Activated T-helper 2 cell treated with anti-CD3 and anti-CD28 coated beads, Interferon-gamma antibody, Interleukin-2, Interleukin-4, amounts not matched to agents 10 μg/mL and 5 μg/mL and 100 μg/mL, durations not matched to agents 14 hours and 24 hours and 36 hours (primary cell): Measurements from ENCODE around the gene SPATA18. TPM values are rescaled to one million over a fixed set of nuclear protein-coding genes. Genes with fewer than 3 reads are reported as not detected.
"Not testable (repeated sequence)": the region's sequence is repeated elsewhere in the genome, so short reads cannot be mapped to it uniquely, and the experiment has no call there.

Experiments used
- DNase-seq: peaks from one replicate; pipeline ENCODE4 v3.0.0; 2021; ENCODE audit warnings: low spot score
- H3K27ac Mint-ChIP-seq: one replicate; pipeline ENCODE4 v1.8.0; 2021; ENCODE audit warnings: mixed read lengths
- H3K27me3 Mint-ChIP-seq: one replicate; pipeline ENCODE4 v1.8.0; 2021; ENCODE audit warnings: low read depth, mixed read lengths
- H3K36me3 Mint-ChIP-seq: one replicate; pipeline ENCODE4 v1.8.0; 2021; ENCODE audit warnings: low read depth, mixed read lengths
- H3K4me1 Mint-ChIP-seq: one replicate; pipeline ENCODE4 v1.8.0; 2021; ENCODE audit warnings: low read depth, mixed read lengths
- H3K4me3 Mint-ChIP-seq: one replicate; pipeline ENCODE4 v1.8.0; 2021; ENCODE audit warnings: low read depth, mild to moderate bottlenecking, moderate library complexity, mixed read lengths
- H3K9me3 Mint-ChIP-seq: one replicate; pipeline ENCODE4 v1.8.0; 2021; ENCODE audit warnings: mixed read lengths
- intact Hi-C: fragments of 100-400 bp; cut with micrococcal nuclease; formaldehyde crosslinking; loops from one replicate; pipeline ENCODE4 v1.15.1; 2023
- total RNA-seq: library from RNA; stranded (reverse); gene quantifications from 2 replicates; pipeline ENCODE4 v1.2.3, GENCODE V29; 2022

The SPATA18 gene
- total RNA-seq, 1 donor from 2014 or later, result 0.16 TPM

- no peak overlapping the region for H3K4me3 Mint-ChIP-seq
- no peaks in the 10 kb centered on the region for H3K36me3 Mint-ChIP-seq
- H3K9me3 Mint-ChIP-seq, result no peaks in the 10 kb centered on the region
- no peak for DNase-seq
- no peaks in the 10 kb centered on the region for H3K4me1 Mint-ChIP-seq
- intact Hi-C loops, result no loop called here
- peaks cover 24% of the 10 kb centered on the region for H3K27me3 Mint-ChIP-seq
- no peak overlapping the region for H3K27ac Mint-ChIP-seq
These were observed 7.2 kb downstream of the SPATA18 start for GRCh38 chr4:52058275-52058674.

DNA sequence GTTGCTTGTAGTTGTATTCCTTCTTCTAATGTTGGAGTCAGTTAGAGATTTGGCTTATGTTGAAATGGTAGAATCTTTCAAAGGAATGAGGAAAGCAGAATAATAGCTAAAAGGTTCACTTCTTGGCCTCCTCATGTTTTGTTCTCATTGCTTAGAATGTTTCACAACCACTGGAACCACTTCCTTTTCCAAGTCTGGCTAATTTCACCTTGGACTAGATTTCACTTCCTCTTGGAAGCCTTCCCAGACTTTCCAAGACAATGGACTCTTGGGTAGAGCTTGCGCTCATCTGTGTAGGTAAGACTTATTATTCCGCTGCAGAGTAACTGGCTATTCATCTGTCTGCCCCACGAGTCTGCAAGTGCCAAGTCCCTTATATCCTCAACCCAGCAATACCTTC lies 8.3 kb downstream of the SPATA18 start:
- Mint-ChIP-seq H3K27ac (no peak overlapping the region), H3K4me1 (no peaks in the 10 kb centered on the region), H3K9me3 (no peaks in the 10 kb centered on the region), H3K4me3 (no peak overlapping the region), H3K36me3 (no peaks in the 10 kb centered on the region), H3K27me3 (peaks cover 13% of the 10 kb centered on the region)
- DNase-seq, result no peak
- intact Hi-C loops, result no loop called here

- Mint-ChIP-seq H3K36me3 (no peaks in the 10 kb centered on the region), H3K27ac (no peak overlapping the region), H3K4me3 (no peak overlapping the region), H3K4me1 (no peaks in the 10 kb centered on the region), H3K9me3 (no peaks in the 10 kb centered on the region), H3K27me3 (peaks cover 10% of the 10 kb centered on the region)
- no peak for DNase-seq
- intact Hi-C loops, result no loop called here
These were observed 18.5 kb downstream of the SPATA18 start for GRCh38 chr4:52069571-52069970.

DNA sequence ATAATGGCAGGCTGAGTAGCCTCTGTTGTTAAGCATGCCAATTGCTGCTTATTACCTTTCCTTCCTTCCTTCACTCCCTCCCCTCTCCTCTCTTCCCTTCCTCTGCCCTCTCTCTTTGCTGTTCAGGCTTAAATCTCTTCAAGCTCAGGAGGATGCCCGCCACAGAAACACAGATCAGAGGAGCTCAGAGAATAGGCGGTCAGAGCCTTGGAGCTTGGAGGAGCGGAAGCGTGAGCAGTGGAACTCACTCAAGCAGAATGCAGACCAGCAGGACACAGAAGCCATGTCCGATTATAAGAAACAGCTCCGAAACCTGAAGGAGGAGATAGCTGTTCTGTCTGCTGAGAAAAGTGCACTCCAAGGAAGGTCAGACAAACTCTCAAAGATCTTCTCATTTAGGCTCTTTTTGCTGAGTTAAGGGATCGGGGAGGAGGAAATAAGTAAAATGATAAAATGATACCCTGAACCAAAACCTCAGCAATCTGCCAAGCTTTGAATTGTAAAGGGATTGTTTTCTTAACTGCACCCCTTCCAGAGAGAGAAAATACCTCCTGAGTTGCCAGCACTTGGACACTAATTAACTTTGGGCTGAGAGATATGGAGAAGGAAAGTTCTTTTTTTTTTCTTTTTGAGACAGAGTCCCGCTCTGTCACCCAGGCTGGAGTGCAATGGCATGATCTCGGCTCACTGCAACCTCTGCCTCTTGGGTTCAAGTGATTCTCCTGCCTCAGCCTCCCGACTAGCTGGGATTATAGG lies 20.9 kb downstream of the SPATA18 start:
- no peak overlapping the region for H3K4me3 Mint-ChIP-seq
- intact Hi-C loops, result no loop called here
- no peaks in the 10 kb centered on the region for H3K9me3 Mint-ChIP-seq
- H3K27ac Mint-ChIP-seq, result no peak overlapping the region
- no peaks in the 10 kb centered on the region for H3K4me1 Mint-ChIP-seq
- no peak for DNase-seq
- peaks cover 18% of the 10 kb centered on the region for H3K27me3 Mint-ChIP-seq
- no peaks in the 10 kb centered on the region for H3K36me3 Mint-ChIP-seq

GRCh38 chr4:52076731-52077130 lies 25.6 kb downstream of the SPATA18 start:
- intact Hi-C loops, result no loop called here
- H3K27me3 Mint-ChIP-seq, result peaks cover 22% of the 10 kb centered on the region
- no peak overlapping the region for H3K4me3 Mint-ChIP-seq
- H3K4me1 Mint-ChIP-seq, result no peaks in the 10 kb centered on the region
- no peak for DNase-seq
- no peak overlapping the region for H3K27ac Mint-ChIP-seq
- H3K9me3 Mint-ChIP-seq, result no peaks in the 10 kb centered on the region
- no peaks in the 10 kb centered on the region for H3K36me3 Mint-ChIP-seq

DNA sequence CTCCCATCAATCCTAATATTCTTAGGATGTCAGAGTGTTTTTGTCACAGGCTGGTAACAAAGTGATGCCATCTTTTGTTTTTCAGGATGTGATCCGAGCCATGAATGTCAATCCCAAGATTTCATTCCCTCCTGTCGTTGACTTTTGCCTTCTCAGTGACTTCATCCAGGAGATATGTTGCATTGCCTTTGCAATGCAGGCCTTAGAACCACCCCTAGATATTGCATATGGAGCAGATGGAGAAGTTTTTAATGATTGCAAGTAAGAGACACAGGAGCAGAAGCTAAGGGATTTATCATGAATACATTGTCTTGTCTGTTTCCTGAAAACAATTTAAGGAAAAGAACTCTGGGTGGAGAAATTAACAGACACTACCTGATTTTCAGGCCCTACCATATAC lies 28.6 kb downstream of the SPATA18 start:
- Mint-ChIP-seq H3K4me3 (no peak overlapping the region), H3K27ac (no peak overlapping the region), H3K27me3 (peaks cover 16% of the 10 kb centered on the region), H3K9me3 (no peaks in the 10 kb centered on the region), H3K36me3 (no peaks in the 10 kb centered on the region), H3K4me1 (no peaks in the 10 kb centered on the region)
- intact Hi-C loops, result no loop called here
- DNase-seq, result no peak

DNA sequence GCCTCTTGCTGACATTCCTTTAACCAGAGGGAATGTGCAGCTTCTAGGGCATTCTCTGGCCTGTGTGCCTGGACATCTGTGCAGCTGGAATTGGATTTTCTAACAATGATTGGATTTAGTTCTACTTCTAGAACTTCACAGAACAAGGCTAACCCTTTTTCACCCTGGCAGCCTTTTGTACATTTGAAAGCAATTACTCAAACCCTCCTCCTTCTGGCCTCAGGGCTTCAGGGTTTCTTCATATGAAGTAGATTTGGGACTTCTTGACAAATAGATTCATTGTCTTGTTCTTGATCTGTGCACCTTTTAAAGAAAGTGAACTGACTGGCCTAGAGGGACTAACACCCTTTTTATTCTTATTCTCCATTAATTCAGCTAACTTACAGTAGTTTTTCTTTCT lies 30.1 kb downstream of the SPATA18 start:
- peaks cover 12% of the 10 kb centered on the region for H3K27me3 Mint-ChIP-seq
- H3K9me3 Mint-ChIP-seq, result no peaks in the 10 kb centered on the region
- intact Hi-C loops, result no loop called here
- no peak for DNase-seq
- no peak overlapping the region for H3K27ac Mint-ChIP-seq
- no peaks in the 10 kb centered on the region for H3K4me1 Mint-ChIP-seq
- H3K36me3 Mint-ChIP-seq, result no peaks in the 10 kb centered on the region
- no peak overlapping the region for H3K4me3 Mint-ChIP-seq

DNA sequence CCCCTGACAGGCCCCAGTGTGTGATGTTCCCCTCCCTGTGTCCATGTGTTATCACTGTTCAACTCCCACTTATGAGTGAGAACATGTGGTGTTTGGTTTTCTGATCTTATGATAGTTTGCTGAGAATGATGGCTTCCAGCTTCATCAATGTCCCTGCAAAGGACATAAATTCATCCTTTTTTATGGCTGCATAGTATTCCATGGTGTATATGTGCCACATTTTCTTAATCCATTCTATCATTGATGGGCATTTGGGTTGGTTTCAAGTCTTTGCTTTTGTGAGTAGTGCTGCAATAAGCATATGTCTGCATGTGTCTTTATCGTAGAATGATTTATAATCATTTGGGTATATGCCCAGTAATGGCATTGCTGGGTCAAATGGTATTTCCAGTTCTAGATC lies 35.3 kb downstream of the SPATA18 start:
- H3K4me3 Mint-ChIP-seq, DNase-seq, H3K27me3 Mint-ChIP-seq, H3K36me3 Mint-ChIP-seq, H3K27ac Mint-ChIP-seq, intact Hi-C loops, H3K4me1 Mint-ChIP-seq, H3K9me3 Mint-ChIP-seq: not testable (repeated sequence)

DNA sequence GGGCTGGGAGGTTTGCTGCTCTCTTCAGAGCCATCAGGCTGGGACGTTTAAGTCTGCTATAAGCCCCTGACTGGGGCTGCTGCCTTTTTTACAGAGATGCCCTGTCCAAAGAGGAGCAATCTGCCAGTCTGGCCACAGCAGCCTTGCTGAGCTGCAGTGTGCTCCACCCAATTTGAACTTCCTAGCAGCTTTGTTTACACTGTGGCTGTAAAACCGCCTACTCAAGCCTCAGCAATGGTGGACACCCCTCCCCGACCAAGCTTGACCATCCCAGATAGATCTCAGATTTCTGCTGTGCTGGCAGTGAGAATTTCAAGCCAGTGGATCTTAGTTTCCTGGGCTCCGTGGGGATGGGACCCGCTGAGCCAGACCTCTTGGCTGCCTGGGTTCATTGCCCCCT lies 40.7 kb downstream of the SPATA18 start:
- DNase-seq, result no peak
- Mint-ChIP-seq H3K27me3 (no peaks in the 10 kb centered on the region), H3K9me3 (no peaks in the 10 kb centered on the region), H3K4me3 (no peak overlapping the region), H3K27ac (no peak overlapping the region), H3K4me1 (no peaks in the 10 kb centered on the region), H3K36me3 (no peaks in the 10 kb centered on the region)
- intact Hi-C loops, result no loop called here

- Mint-ChIP-seq H3K4me3 (no peak overlapping the region), H3K9me3 (no peaks in the 10 kb centered on the region), H3K27me3 (no peaks in the 10 kb centered on the region), H3K4me1 (no peaks in the 10 kb centered on the region), H3K36me3 (no peaks in the 10 kb centered on the region), H3K27ac (no peak overlapping the region)
- DNase-seq, result no peak
- intact Hi-C loops, result no loop called here
These were observed 42.4 kb downstream of the SPATA18 start for GRCh38 chr4:52093466-52093865.

DNA sequence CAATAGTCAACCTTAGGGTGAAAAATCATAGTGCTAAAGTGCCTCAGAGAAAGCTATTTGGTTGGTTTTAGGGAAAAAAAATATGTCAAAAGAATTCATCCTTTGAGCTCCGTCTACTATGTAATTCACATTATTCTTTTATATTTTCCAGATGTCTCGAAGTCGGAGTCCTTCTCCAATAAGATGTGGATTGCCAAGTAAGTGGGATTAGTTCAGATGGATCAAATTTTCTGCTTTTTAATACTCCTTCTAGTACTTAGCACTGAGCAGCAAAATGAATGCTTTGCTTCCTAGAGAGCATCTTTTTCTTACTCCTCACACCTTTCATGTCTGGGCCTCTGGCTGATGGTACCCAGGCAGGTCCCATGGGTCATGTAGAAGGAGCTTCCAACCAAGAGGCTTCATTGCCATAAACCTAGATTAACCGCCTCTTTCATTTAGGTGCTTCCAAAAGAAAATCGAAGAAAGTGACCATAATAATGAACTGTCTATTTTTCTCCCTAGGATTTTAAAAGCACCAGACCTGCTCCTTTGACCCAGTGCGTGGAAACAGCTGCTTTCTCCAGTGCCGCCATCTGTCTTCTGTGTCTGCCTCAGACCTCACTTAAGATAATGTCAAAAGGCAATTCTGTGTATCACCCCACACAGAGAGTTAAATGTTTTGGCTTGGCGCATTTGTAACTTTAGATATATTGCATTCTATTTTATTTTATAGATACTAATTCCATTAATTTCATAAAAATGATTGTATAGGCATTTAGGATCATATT lies 43.5 kb downstream of the SPATA18 start:
- Mint-ChIP-seq H3K9me3 (no peaks in the 10 kb centered on the region), H3K4me3 (no peak overlapping the region), H3K4me1 (no peaks in the 10 kb centered on the region), H3K27ac (no peak overlapping the region), H3K27me3 (no peaks in the 10 kb centered on the region), H3K36me3 (no peaks in the 10 kb centered on the region)
- intact Hi-C loops, result no loop called here
- DNase-seq, result no peak

DNA sequence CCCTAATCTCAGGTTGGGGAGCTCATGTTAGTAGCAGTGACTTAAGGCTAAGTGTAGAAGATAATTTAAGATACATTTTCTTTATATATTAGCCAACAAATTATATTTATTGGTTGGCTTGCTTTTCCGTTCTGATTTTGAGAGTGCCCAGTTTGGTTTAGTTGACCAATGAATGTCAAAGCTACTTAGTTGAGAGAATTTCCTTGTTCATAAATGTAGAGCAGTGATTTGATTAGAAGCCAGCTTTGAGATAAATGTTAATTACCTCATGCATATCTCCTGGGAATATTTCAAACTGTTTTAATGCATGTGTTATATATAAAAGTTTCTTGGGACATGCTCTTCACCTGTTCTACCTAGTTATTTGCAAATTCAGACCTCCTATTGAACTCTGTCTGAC lies 44.3 kb downstream of the SPATA18 start:
- no peak for DNase-seq
- H3K9me3 Mint-ChIP-seq, result no peaks in the 10 kb centered on the region
- H3K36me3 Mint-ChIP-seq, result no peaks in the 10 kb centered on the region
- no peak overlapping the region for H3K27ac Mint-ChIP-seq
- H3K4me1 Mint-ChIP-seq, result no peaks in the 10 kb centered on the region
- H3K27me3 Mint-ChIP-seq, result no peaks in the 10 kb centered on the region
- H3K4me3 Mint-ChIP-seq, result no peak overlapping the region
- intact Hi-C loops, result no loop called here

- no peaks in the 10 kb centered on the region for H3K36me3 Mint-ChIP-seq
- H3K27me3 Mint-ChIP-seq, result no peaks in the 10 kb centered on the region
- intact Hi-C loops, result no loop called here
- H3K9me3 Mint-ChIP-seq, result no peaks in the 10 kb centered on the region
- no peak overlapping the region for H3K27ac Mint-ChIP-seq
- H3K4me1 Mint-ChIP-seq, result no peaks in the 10 kb centered on the region
- DNase-seq, result no peak
- no peak overlapping the region for H3K4me3 Mint-ChIP-seq
These were observed 44.9 kb downstream of the SPATA18 start for GRCh38 chr4:52096048-52096447.
